Gastroesophageal sphincter (tissue), 3 donors: ENCODE results near the gene HBZ.

Experiments used
- POLR2A ChIP-seq, 2 donors: fragments of 450-650 bp; IDR thresholded peaks; one replicate each; pipeline ENCODE4 v1.6.1; 2017; ENCODE audit warnings: antibody characterized with exemption in 2 of 2, mild to moderate bottlenecking in 2 of 2, moderate library complexity in 1 of 2
- POLR2AphosphoS5 ChIP-seq: sonication (generic); formaldehyde crosslinking; IDR thresholded peaks from one replicate; pipeline ENCODE4 v1.6.1; 2017; ENCODE audit warnings: antibody characterized with exemption
- TF ChIP-seq, protein P1 (sequence below), 4 experiments: fragments of 200-600 bp in 2 of 4; fragments of 450-650 bp in 2 of 4; sonication (generic) in 1 of 4; IDR thresholded peaks; one replicate each; pipeline ENCODE4 v1.5.1; 2017 to 2019; ENCODE audit warnings: antibody characterized with exemption in 4 of 4, mild to moderate bottlenecking in 2 of 4, moderate library complexity in 2 of 4

DNA sequence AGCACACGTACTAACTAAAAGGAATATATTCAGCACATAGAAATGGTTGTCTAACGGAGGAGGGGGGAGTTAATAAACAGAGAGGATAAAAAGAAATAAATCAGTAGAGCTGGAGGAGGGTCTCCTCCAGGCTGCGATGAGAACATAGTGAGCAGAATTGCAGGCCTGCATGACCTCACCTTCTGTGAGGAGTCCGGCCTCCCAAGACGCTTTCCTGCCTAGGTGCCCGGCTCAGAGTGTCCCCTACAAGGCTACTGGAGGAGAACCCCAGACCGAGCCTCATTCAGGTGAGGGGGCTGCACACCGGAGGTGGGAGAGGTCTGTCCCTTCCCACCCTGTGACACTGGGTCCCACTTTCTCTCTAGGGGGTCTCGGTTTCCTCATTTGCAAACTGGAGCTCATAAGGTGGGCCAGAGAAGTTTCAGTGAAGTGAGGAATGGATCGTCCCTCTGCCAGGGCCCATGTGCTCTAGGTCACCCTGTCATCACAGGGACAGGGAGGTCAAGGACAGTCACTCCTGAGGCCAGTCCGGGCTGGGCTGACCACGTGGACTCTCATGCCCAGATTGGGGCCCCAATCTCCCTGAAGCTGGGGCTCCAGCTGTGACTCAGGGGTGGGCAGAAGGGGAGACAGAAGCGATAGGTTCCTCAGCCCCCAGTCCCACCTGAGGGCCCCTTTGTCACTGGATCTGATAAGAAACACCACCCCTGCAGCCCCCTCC lies 10.0 kb downstream of the HBZ start:
- TF ChIP-seq POLR2A (IDR thresholded peaks at IDR 0.05) (no peak), POLR2AphosphoS5 (no peak)
- TF ChIP-seq, protein P1, sequence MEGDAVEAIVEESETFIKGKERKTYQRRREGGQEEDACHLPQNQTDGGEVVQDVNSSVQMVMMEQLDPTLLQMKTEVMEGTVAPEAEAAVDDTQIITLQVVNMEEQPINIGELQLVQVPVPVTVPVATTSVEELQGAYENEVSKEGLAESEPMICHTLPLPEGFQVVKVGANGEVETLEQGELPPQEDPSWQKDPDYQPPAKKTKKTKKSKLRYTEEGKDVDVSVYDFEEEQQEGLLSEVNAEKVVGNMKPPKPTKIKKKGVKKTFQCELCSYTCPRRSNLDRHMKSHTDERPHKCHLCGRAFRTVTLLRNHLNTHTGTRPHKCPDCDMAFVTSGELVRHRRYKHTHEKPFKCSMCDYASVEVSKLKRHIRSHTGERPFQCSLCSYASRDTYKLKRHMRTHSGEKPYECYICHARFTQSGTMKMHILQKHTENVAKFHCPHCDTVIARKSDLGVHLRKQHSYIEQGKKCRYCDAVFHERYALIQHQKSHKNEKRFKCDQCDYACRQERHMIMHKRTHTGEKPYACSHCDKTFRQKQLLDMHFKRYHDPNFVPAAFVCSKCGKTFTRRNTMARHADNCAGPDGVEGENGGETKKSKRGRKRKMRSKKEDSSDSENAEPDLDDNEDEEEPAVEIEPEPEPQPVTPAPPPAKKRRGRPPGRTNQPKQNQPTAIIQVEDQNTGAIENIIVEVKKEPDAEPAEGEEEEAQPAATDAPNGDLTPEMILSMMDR (IDR thresholded peaks at IDR 0.05), result no peak
